IPS-18c (cell line): ENCODE data around the gene TBC1D4.

Source experiments
- H3K4me3 ChIP-seq: 2 replicates; pipeline ENCODE4 v1.7.0; 2013; ENCODE audit warnings: low read depth, mild to moderate bottlenecking, low read length, moderate library complexity; ENCODE audit not compliant: insufficient read depth
- H3K9me3 ChIP-seq: one replicate; pipeline ENCODE4 v1.6.1; 2013; ENCODE audit warnings: mild to moderate bottlenecking, low read length, moderate library complexity; ENCODE audit not compliant: control insufficient read depth, insufficient read depth

TBC1D4 gene

GRCh38 chr13:75493156-75493555, 11.2 kb upstream of the TBC1D4 start:
- Histone ChIP-seq H3K4me3 (no peak overlapping the region), H3K9me3 (peaks cover 4% of the 10 kb centered on the region)

- Histone ChIP-seq H3K9me3 (peaks cover 4% of the 10 kb centered on the region), H3K4me3 (no peak overlapping the region)
These were observed 10.4 kb upstream of the TBC1D4 start for GRCh38 chr13:75492389-75492788.

GRCh38 chr13:75491376-75491775, 9.4 kb upstream of the TBC1D4 start:
- peaks cover 4% of the 10 kb centered on the region for H3K9me3 ChIP-seq

GRCh38 chr13:75489502-75490263, 7.7 kb upstream of the TBC1D4 start:
- Histone ChIP-seq H3K9me3 (peaks cover 4% of the 10 kb centered on the region), H3K4me3 (no peak overlapping the region)

More at GRCh38 chr13:75491376-75491775, 9.4 kb upstream of the TBC1D4 start:
- H3K4me3 ChIP-seq: no peak overlapping the region

- no peak overlapping the region for H3K4me3 ChIP-seq
- no peaks in the 10 kb centered on the region for H3K9me3 ChIP-seq
These were observed 4.4 kb upstream of the TBC1D4 start for GRCh38 chr13:75486146-75487062.

- Histone ChIP-seq H3K9me3 (no peaks in the 10 kb centered on the region), H3K4me3 (no peak overlapping the region)
These were observed 3.5 kb upstream of the TBC1D4 start for GRCh38 chr13:75485286-75486062.

GRCh38 chr13:75482820-75483079, 781 bp upstream of the TBC1D4 start:
- no peaks in the 10 kb centered on the region for H3K9me3 ChIP-seq
- H3K4me3 ChIP-seq: no peak overlapping the region

GRCh38 chr13:75481176-75482069, 546 bp downstream of the TBC1D4 start:
- Histone ChIP-seq H3K4me3 (peak overlapping the region; percentile 82), H3K9me3 (no peaks in the 10 kb centered on the region)

- peak overlapping the region; percentile 82 for H3K4me3 ChIP-seq
- no peaks in the 10 kb centered on the region for H3K9me3 ChIP-seq
These were observed 1.2 kb downstream of the TBC1D4 start for GRCh38 chr13:75480671-75481175.

GRCh38 chr13:75479102-75479740, 2.7 kb downstream of the TBC1D4 start:
- Histone ChIP-seq H3K9me3 (no peaks in the 10 kb centered on the region), H3K4me3 (no peak overlapping the region)

- H3K9me3 ChIP-seq: no peaks in the 10 kb centered on the region
- no peak overlapping the region for H3K4me3 ChIP-seq
These were observed 3.3 kb downstream of the TBC1D4 start for GRCh38 chr13:75478659-75479058.

- H3K9me3 ChIP-seq: no peaks in the 10 kb centered on the region
- no peak overlapping the region for H3K4me3 ChIP-seq
These were observed 7.0 kb downstream of the TBC1D4 start for GRCh38 chr13:75474956-75475355.

- no peak overlapping the region for H3K4me3 ChIP-seq
- no peaks in the 10 kb centered on the region for H3K9me3 ChIP-seq
These were observed 8.5 kb downstream of the TBC1D4 start for GRCh38 chr13:75473468-75473867.

- H3K9me3 ChIP-seq: no peaks in the 10 kb centered on the region
- H3K4me3 ChIP-seq: no peak overlapping the region
These were observed 11.3 kb downstream of the TBC1D4 start for GRCh38 chr13:75470676-75471075.

- no peaks in the 10 kb centered on the region for H3K9me3 ChIP-seq
- no peak overlapping the region for H3K4me3 ChIP-seq
These were observed 12.9 kb downstream of the TBC1D4 start for GRCh38 chr13:75469047-75469446.

GRCh38 chr13:75468602-75469001, 13.4 kb downstream of the TBC1D4 start:
- no peak overlapping the region for H3K4me3 ChIP-seq
- no peaks in the 10 kb centered on the region for H3K9me3 ChIP-seq
